GM21423 (cell line): ENCODE data around the gene SEC23IP.
"Not testable (repeated sequence)": the region's sequence is repeated elsewhere in the genome, so short reads cannot be mapped to it uniquely, and the experiment has no call there.

ENCODE experiments used
- ATAC-seq: cut with Tn5 transposase; IDR thresholded peaks from one replicate; pipeline ENCODE4 v1.9.1; 2021; ENCODE audit warnings: mild to moderate bottlenecking, moderate library complexity; ENCODE audit not compliant: unreplicated experiment

Gene SEC23IP

GRCh38 chr10:119892188-119893065 lies at the start of gene SEC23IP:
Gene SEC23IP, plus strand, starts transcription at chr10:119892730. Its CDS starts 53 bp downstream, at chr10:119892783.
- ATAC-seq, result peak; percentile 99

- no peak for ATAC-seq
These were observed 46.9 kb upstream of the SEC23IP start for GRCh38 chr10:119845656-119846055.

GRCh38 chr10:119849031-119849789 lies 43.3 kb upstream of the SEC23IP start:
- no peak for ATAC-seq

GRCh38 chr10:119849944-119850343 lies 42.6 kb upstream of the SEC23IP start:
- no peak for ATAC-seq

- no peak for ATAC-seq
These were observed 40.3 kb upstream of the SEC23IP start for GRCh38 chr10:119852277-119852676.

GRCh38 chr10:119852822-119853221 lies 39.7 kb upstream of the SEC23IP start:
- no peak for ATAC-seq

- ATAC-seq, result no peak
These were observed 39.0 kb upstream of the SEC23IP start for GRCh38 chr10:119853574-119853973.

GRCh38 chr10:119858063-119858462 lies 34.5 kb upstream of the SEC23IP start:
- no peak for ATAC-seq

GRCh38 chr10:119859420-119860258 lies 32.9 kb upstream of the SEC23IP start:
- ATAC-seq, result no peak

- ATAC-seq, result no peak
These were observed 31.5 kb upstream of the SEC23IP start for GRCh38 chr10:119860866-119861607.

GRCh38 chr10:119862524-119862923 lies 30.0 kb upstream of the SEC23IP start:
- no peak for ATAC-seq

GRCh38 chr10:119863951-119864565 lies 28.5 kb upstream of the SEC23IP start:
- ATAC-seq, result no peak

GRCh38 chr10:119865699-119866240 lies 26.8 kb upstream of the SEC23IP start:
- no peak for ATAC-seq

GRCh38 chr10:119867317-119867716 lies 25.2 kb upstream of the SEC23IP start:
- ATAC-seq, result no peak

- ATAC-seq, result not testable (repeated sequence)
These were observed 23.1 kb upstream of the SEC23IP start for GRCh38 chr10:119869398-119869797.

- ATAC-seq, result peak; percentile 41
These were observed 20.5 kb upstream of the SEC23IP start for GRCh38 chr10:119871881-119872609.

- peak; percentile 25 for ATAC-seq
These were observed 20.0 kb upstream of the SEC23IP start, which contains the start of gene MCMBP for GRCh38 chr10:119872610-119872859. Gene MCMBP, minus strand, starts transcription at chr10:119872843. Its CDS starts 259 bp downstream, at chr10:119872584.

- peak; percentile 89 for ATAC-seq
These were observed 19.5 kb upstream of the SEC23IP start for GRCh38 chr10:119872860-119873681.
